BLaER1 (cell line): ENCODE results near the gene FGF19.
A peak's percentile ranks its signal among the peaks of the same experiment; 100 is the strongest.

Experiments
- H3K27ac ChIP-seq: shearing (Covaris generic); formaldehyde crosslinking; 2 replicates; pipeline ENCODE4 v1.8.1; 2022
- H3K27me3 ChIP-seq: shearing (Covaris generic); formaldehyde crosslinking; 2 replicates; pipeline ENCODE4 v1.8.1; 2022
- H3K36me3 ChIP-seq: shearing (Covaris generic); formaldehyde crosslinking; 2 replicates; pipeline ENCODE4 v1.8.1; 2022
- H3K4me1 ChIP-seq: shearing (Covaris generic); formaldehyde crosslinking; 2 replicates; pipeline ENCODE4 v1.8.1; 2022
- H3K4me2 ChIP-seq: shearing (Covaris generic); formaldehyde crosslinking; 2 replicates; pipeline ENCODE4 v1.8.1; 2022
- H3K4me3 ChIP-seq: shearing (Covaris generic); formaldehyde crosslinking; 2 replicates; pipeline ENCODE4 v1.8.1; 2022
- H3K9ac ChIP-seq: shearing (Covaris generic); formaldehyde crosslinking; 2 replicates; pipeline ENCODE4 v1.8.1; 2022
- H3K9me3 ChIP-seq: shearing (Covaris generic); formaldehyde crosslinking; 2 replicates; pipeline ENCODE4 v1.8.1; 2022
- H4K20me1 ChIP-seq: shearing (Covaris generic); formaldehyde crosslinking; 2 replicates; pipeline ENCODE4 v1.8.1; 2022
- Cebpa-rat ChIP-seq: shearing (Covaris generic); IDR thresholded peaks from 2 replicates; pipeline ENCODE4 v1.8.1; 2022

The FGF19 gene

GRCh38 chr11:69721106-69721505 lies 17.3 kb upstream of the FGF19 start:
- Histone ChIP-seq H3K9me3 (no peaks in the 10 kb centered on the region), H4K20me1 (peaks cover 35% of the 10 kb centered on the region), H3K4me1 (peaks cover 50% of the 10 kb centered on the region), H3K9ac (no peak overlapping the region), H3K27me3 (peaks cover 40% of the 10 kb centered on the region), H3K36me3 (no peaks in the 10 kb centered on the region), H3K4me2 (peak overlapping the region; percentile 70), H3K27ac (no peak overlapping the region), H3K4me3 (no peak overlapping the region)
- TF ChIP-seq Cebpa-rat, result no peak

- peak overlapping the region; percentile 76 for H3K4me2 ChIP-seq
These were observed 15.1 kb upstream of the FGF19 start for GRCh38 chr11:69718912-69719311.

GRCh38 chr11:69718147-69718546 lies 14.3 kb upstream of the FGF19 start:
- peaks cover 37% of the 10 kb centered on the region for H3K27me3 ChIP-seq

More at GRCh38 chr11:69718912-69719311, 15.1 kb upstream of the FGF19 start:
- Histone ChIP-seq H3K4me3 (no peak overlapping the region), H3K9me3 (no peaks in the 10 kb centered on the region), H3K27ac (no peak overlapping the region), H3K9ac (no peak overlapping the region), H4K20me1 (peaks cover 44% of the 10 kb centered on the region), H3K27me3 (peaks cover 37% of the 10 kb centered on the region), H3K36me3 (no peaks in the 10 kb centered on the region), H3K4me1 (peaks cover 65% of the 10 kb centered on the region)
- no peak for TF ChIP-seq Cebpa-rat

DNA sequence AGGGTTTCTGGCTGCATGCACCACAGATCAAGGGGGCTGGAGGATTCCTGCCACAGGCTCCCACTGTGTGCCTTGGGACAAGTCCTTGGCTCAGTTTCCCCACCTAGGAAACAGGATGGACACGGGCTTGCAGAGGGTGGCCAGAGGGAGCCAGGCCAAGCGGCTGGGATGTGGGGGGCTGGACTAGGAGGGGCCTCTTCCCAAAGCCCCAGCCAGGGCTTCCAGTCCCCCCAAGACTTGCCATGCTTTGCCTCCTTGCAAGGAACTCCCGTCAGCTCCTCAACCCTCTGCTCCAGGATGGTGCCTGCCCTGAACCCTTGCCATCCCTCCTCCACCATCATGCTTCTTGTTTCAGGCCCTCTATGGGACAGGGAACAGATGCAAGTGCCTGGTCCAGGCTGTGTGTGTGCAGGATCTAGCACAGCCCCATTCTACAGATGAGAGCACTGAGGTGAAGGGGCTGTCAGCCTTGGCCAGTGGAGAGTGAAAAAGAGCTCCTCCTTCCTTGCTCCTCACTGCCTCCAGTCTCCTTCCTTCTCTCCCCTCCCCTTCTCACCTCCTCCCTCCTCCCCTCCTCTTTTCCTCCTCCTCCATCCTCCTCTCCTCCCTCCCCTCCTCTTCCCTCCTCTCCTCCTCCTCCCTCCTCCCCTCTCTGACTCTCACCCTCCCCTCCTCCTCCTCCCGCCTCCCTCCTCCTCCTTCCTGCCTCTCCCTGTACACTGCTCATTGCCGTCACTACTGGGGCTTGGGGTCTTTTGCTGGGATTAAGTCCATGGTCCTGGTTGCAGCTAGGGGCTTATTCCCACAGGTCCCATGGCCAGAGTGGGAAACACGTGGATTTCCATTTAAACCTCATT lies 13.3 kb upstream of the FGF19 start:
- peak overlapping the region; percentile 76 for H3K4me2 ChIP-seq
- no peak overlapping the region for H3K27ac ChIP-seq
- H3K9me3 ChIP-seq, result no peaks in the 10 kb centered on the region
- TF ChIP-seq Cebpa-rat, result no peak
- H4K20me1 ChIP-seq, result peaks cover 44% of the 10 kb centered on the region
- H3K36me3 ChIP-seq, result no peaks in the 10 kb centered on the region
- no peak overlapping the region for H3K4me3 ChIP-seq
- peaks cover 41% of the 10 kb centered on the region for H3K27me3 ChIP-seq
- peaks cover 74% of the 10 kb centered on the region for H3K4me1 ChIP-seq
- no peak overlapping the region for H3K9ac ChIP-seq

More at GRCh38 chr11:69718147-69718546, 14.3 kb upstream of the FGF19 start:
- Histone ChIP-seq H4K20me1 (peaks cover 44% of the 10 kb centered on the region), H3K4me3 (no peak overlapping the region), H3K4me2 (peak overlapping the region; percentile 76), H3K9me3 (no peaks in the 10 kb centered on the region), H3K9ac (no peak overlapping the region), H3K27ac (no peak overlapping the region), H3K36me3 (no peaks in the 10 kb centered on the region), H3K4me1 (peaks cover 65% of the 10 kb centered on the region)
- TF ChIP-seq Cebpa-rat, result peak; percentile 68; the same call in 1 of the 2 replicates

- Histone ChIP-seq H3K9me3 (no peaks in the 10 kb centered on the region), H3K4me3 (no peak overlapping the region), H4K20me1 (peaks cover 36% of the 10 kb centered on the region), H3K27ac (no peak overlapping the region), H3K4me2 (peak overlapping the region; percentile 76), H3K27me3 (peaks cover 40% of the 10 kb centered on the region), H3K36me3 (no peaks in the 10 kb centered on the region), H3K9ac (no peak overlapping the region), H3K4me1 (peaks cover 74% of the 10 kb centered on the region)
- no peak for TF ChIP-seq Cebpa-rat
These were observed 12.3 kb upstream of the FGF19 start for GRCh38 chr11:69716099-69716498.

GRCh38 chr11:69715446-69715845 lies 11.6 kb upstream of the FGF19 start:
- TF ChIP-seq Cebpa-rat, result no peak
- Histone ChIP-seq H3K4me3 (no peak overlapping the region), H3K9me3 (no peaks in the 10 kb centered on the region)

GRCh38 chr11:69711822-69712801 lies 8.3 kb upstream of the FGF19 start:
- no peak overlapping the region for H3K27ac ChIP-seq

More at GRCh38 chr11:69715446-69715845, 11.6 kb upstream of the FGF19 start:
- no peaks in the 10 kb centered on the region for H3K36me3 ChIP-seq
- no peak overlapping the region for H3K27ac ChIP-seq
- peak overlapping the region; percentile 76 for H3K4me2 ChIP-seq
- H3K27me3 ChIP-seq, result peaks cover 36% of the 10 kb centered on the region
- H4K20me1 ChIP-seq, result peaks cover 34% of the 10 kb centered on the region
- peaks cover 67% of the 10 kb centered on the region for H3K4me1 ChIP-seq
- H3K9ac ChIP-seq, result no peak overlapping the region

DNA sequence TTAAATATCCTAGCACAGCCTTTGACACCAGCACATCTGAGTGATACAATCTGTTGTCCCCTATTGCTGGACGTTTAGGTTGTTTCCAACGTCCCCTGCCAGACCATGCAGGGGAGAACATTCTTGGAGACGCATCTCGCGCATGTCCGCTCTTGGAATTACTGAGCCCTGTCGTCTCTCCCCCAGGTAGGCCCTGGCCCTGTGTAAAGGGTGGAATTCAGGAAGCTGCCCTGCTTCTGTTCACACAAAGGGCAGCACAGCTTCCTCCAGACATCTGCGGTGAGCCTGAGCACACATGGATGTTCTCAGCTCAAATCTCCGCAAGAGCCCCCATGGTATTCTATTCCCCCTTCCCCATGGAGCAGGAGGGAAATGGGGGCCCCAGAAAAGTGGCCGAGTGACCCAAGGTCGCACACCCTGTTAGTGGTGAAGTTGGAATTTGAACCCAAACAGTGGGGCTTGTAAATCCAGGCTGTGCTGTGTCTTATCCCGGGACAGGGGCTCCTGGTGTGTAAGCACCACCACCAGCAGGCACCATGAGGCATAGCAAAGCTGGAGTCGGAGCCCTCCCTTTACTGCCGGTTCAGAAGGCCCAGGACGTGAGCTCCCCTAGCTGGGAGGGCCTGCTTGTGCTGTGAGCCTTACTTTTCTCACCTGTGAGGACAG lies 5.0 kb upstream of the FGF19 start:
- no peak overlapping the region for H3K4me3 ChIP-seq

More at GRCh38 chr11:69711822-69712801, 8.3 kb upstream of the FGF19 start:
- peaks cover 41% of the 10 kb centered on the region for H3K4me1 ChIP-seq
- no peak overlapping the region for H3K9ac ChIP-seq
- H3K36me3 ChIP-seq, result no peaks in the 10 kb centered on the region
- TF ChIP-seq Cebpa-rat, result no peak
- H3K27me3 ChIP-seq, result peaks cover 51% of the 10 kb centered on the region
- H3K4me2 ChIP-seq, result peak overlapping the region; percentile 68
- peaks cover 20% of the 10 kb centered on the region; the same call in 1 of the 2 replicates for H4K20me1 ChIP-seq
- H3K9me3 ChIP-seq, result no peaks in the 10 kb centered on the region
- H3K4me3 ChIP-seq, result no peak overlapping the region

GRCh38 chr11:69707176-69707575 lies 3.4 kb upstream of the FGF19 start:
- H3K27me3 ChIP-seq, result peaks cover 88% of the 10 kb centered on the region
- no peaks in the 10 kb centered on the region for H3K9me3 ChIP-seq
- H3K4me3 ChIP-seq, result no peak overlapping the region
- no peak overlapping the region for H3K27ac ChIP-seq
- H3K4me2 ChIP-seq, result no peak overlapping the region
- TF ChIP-seq Cebpa-rat, result no peak
- H3K4me1 ChIP-seq, result peaks cover 19% of the 10 kb centered on the region
- H4K20me1 ChIP-seq, result peaks cover 56% of the 10 kb centered on the region
- H3K9ac ChIP-seq, result no peak overlapping the region
- no peaks in the 10 kb centered on the region for H3K36me3 ChIP-seq

More for the DNA sequence above, 5.0 kb upstream of the FGF19 start:
- Histone ChIP-seq H3K9ac (no peak overlapping the region), H3K4me1 (peaks cover 16% of the 10 kb centered on the region), H3K9me3 (no peaks in the 10 kb centered on the region), H3K27me3 (peaks cover 80% of the 10 kb centered on the region), H4K20me1 (peaks cover 40% of the 10 kb centered on the region), H3K4me2 (no peak overlapping the region), H3K27ac (no peak overlapping the region), H3K36me3 (no peaks in the 10 kb centered on the region)
- TF ChIP-seq Cebpa-rat, result no peak
